Articular chondrocyte of knee joint (primary cell): ENCODE measurements around the gene KRTAP27-1. TPM values are rescaled to one million over a fixed set of nuclear protein-coding genes. Genes with fewer than 3 reads are reported as not detected.

ENCODE experiments used
- small RNA-seq: library from RNA; depleted of rRNA; stranded (forward); fragments of <200 nt; gene quantifications from one replicate; pipeline ENCODE3, GENCODE V24; 2012
- total RNA-seq: library from RNA; depleted of rRNA; stranded (reverse); fragments of >200 nt; gene quantifications from 2 replicates; pipeline ENCODE4 v1.2.3, GENCODE V29; 2012

KRTAP27-1 gene, protein sequence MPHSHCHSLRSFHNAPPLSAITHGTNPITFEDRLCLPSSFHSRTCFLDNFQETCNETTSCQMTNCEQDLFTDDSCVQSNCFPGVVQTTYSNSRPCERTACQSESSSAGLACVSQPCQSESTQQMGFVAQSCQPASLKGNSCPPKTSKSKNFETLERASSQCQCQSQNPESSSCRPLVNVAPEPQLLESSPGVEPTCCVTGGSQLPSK
- total RNA-seq = not detected in 2 replicates

DNA sequence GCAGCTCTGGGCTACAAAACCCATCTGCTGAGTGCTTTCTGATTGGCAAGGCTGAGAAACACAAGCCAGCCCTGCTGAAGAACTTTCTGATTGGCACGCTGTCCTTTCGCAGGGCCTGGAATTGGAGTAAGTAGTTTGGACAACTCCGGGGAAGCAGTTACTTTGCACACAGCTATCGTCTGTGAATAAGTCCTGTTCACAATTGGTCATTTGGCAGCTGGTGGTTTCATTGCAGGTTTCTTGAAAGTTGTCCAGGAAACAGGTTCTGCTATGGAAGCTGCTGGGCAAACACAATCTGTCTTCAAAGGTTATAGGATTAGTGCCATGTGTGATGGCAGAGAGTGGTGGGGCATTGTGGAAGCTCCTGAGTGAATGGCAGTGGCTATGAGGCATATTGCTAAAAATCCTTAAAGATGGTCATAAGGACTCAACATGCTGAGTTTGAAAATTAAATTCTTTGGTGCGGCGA, at the start of gene KRTAP27-1:
Gene KRTAP27-1 (minus strand): TSS at position 419 of the 469 bp plus-strand sequence. CDS start 26 bp downstream, at position 393.

DNA sequence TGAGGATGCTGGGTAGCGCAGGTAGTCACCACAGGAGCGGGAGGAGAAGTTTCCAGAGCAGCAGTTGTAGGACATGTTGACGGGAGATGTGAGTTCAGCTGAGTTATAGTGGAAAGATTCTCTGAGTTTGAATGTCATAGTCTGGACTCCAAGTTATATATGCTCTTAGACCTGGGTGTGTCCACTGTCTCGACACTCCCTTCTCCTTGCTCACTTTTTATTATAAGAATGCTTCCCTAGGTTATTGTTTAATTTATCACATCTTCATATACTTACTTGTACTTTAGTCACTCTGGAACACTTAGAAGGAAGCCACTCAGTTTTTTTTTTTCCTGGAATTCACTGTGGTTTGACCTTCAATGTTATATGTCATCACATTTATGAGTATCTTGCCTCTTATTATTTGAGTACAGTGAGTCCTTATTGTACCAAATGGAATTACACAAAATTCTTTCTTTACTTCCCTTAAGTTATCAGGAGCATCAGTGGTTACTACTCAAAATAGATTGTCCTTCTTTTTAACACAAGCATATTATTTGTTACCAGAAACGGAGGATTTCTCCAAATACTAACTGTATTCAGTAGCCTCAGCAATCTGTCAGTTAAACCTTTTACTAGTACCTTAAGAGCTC, 34.8 kb upstream of the KRTAP27-1 start, which contains the start of gene KRTAP13-2:
Gene KRTAP13-2 (minus strand): TSS at position 133 of the 632 bp plus-strand sequence. CDS start 58 bp downstream, at position 75.

DNA sequence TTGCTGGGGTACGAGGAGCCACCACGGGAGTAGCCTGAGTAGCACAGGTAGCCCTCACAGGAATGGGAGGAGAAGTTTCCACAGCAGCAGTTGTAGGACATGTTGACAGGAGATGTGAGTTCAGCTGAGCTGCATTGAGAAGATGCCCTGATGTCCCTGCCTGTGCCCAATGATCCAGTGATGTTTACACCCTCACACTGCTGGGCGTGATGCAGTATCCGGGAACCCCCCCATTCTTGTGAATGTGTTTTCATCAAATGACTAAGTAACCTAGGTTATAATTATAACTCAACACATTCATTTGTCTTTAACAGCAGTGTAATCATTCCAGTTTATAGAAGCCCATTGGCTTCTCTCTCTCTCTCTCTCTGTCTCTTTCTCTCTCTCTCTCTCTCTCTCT, 11.0 kb upstream of the KRTAP27-1 start, which contains the start of gene KRTAP23-1:
Gene KRTAP23-1 (minus strand): TSS at position 101 of the 400 bp plus-strand sequence. CDS start 0 bp downstream, at position 101.

DNA sequence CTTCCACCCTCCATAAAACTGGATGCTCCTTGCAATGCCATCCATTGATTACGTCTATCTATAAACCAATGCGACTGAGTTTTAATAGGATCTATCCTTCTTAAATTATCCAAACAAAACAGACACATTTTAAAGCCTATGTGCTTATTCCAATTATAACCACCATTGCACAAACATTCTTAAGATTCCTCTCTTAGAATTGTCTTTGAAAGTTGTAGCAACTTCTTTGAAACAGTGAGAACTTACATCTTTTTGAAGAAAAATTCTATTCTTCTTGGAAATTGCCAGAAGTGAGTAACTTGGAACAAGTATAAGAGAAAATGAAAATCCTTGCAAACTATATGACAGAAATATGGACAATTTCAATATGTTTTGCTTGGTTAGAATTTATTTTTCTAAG, 17.3 kb downstream of the KRTAP27-1 start, which contains the start of gene KRTAP26-1:
Gene KRTAP26-1 (minus strand): TSS at position 101 of the 400 bp plus-strand sequence. CDS start 280 bp downstream, outside the sequence.

DNA sequence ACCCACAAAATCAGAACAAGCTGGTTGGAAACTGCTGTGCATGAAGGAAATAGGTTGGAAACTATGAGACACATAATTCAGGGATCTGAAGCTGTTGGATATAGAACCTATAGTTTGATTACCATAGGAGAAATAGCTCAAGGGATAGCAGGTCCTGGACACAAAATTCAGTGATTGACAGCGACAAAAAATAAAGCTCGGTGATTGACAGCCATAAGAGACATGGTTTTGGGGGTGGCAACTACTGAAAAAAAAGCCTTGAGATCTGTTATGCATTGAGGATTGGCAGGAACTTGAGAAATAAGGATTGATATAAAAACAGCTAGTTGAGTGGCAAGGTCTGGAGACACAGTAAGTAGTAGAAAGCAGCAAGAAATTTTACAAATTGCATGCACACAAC, 48.3 kb downstream of the KRTAP27-1 start, which contains the start of gene KRTAP25-1:
Gene KRTAP25-1 (minus strand): TSS at position 300 of the 400 bp plus-strand sequence. CDS start 24 bp downstream, at position 276.

Small RNA genes lying within 50 kb of the gene (small RNA-seq; reads per million reads assigned to genes)
- not detected for gene KRTAP23-1
- not detected for gene MIR4327

Other genes starting within 250 kb of the KRTAP27-1 start
- gene CLDN17, start 170.9 kb downstream of the KRTAP27-1 start, total RNA-seq = not detected in 2 replicates
- not detected in 2 replicates for gene CLDN8, start 121.6 kb downstream of the KRTAP27-1 start, total RNA-seq
- gene KRTAP24-1, start 54.7 kb downstream of the KRTAP27-1 start, total RNA-seq = not detected in 2 replicates
- not detected in 2 replicates for gene KRTAP25-1, start 48.2 kb downstream of the KRTAP27-1 start, total RNA-seq
- not detected in 2 replicates for gene KRTAP26-1, start 17.4 kb downstream of the KRTAP27-1 start, total RNA-seq
- gene KRTAP23-1, start 10.9 kb upstream of the KRTAP27-1 start, total RNA-seq = not detected in 2 replicates
- gene KRTAP13-2, start 34.6 kb upstream of the KRTAP27-1 start, total RNA-seq = not detected in 2 replicates
- not detected in 2 replicates for gene KRTAP13-1, start 58.3 kb upstream of the KRTAP27-1 start, total RNA-seq
- not detected in 2 replicates for gene KRTAP13-3, start 88.2 kb upstream of the KRTAP27-1 start, total RNA-seq
- gene KRTAP13-4, start 92.5 kb upstream of the KRTAP27-1 start, total RNA-seq = not detected in 2 replicates
- gene KRTAP15-1, start 102.6 kb upstream of the KRTAP27-1 start, total RNA-seq = not detected in 2 replicates
- gene KRTAP19-1, start 142.7 kb upstream of the KRTAP27-1 start, total RNA-seq = not detected in 2 replicates
- not detected in 2 replicates for gene KRTAP19-2, start 149.7 kb upstream of the KRTAP27-1 start, total RNA-seq
- not detected in 2 replicates for gene KRTAP19-3, start 154.3 kb upstream of the KRTAP27-1 start, total RNA-seq
- not detected in 2 replicates for gene KRTAP19-4, start 159.5 kb upstream of the KRTAP27-1 start, total RNA-seq
- not detected in 2 replicates for gene KRTAP19-5, start 164.4 kb upstream of the KRTAP27-1 start, total RNA-seq
- gene KRTAP19-6, start 204.2 kb upstream of the KRTAP27-1 start, total RNA-seq = not detected in 2 replicates
- gene KRTAP19-7, start 223.6 kb upstream of the KRTAP27-1 start, total RNA-seq = not detected in 2 replicates